Calu3 (cell line): Measurements from ENCODE around the gene APOC3. TPM values are rescaled to one million over a fixed set of nuclear protein-coding genes. Genes with fewer than 3 reads are reported as not detected.

Source experiments
- BruUV-seq: library from RNA; stranded (reverse); fragments of 400-500 nt; replicated peaks from 2 replicates; lab custom pipeline; 2021; lab: Mats Ljungman, UMichigan
- CTCF ChIA-PET: fragments of 300-600 bp; sonication (Branson Sonifier 250); formaldehyde crosslinking; loops from one replicate; lab custom pipeline; 2022; ENCODE audit warnings: antibody characterized with exemption; lab: Charles Lee
- DNase-seq: peaks from one replicate; pipeline ENCODE4 v3.0.0; 2022
- H3K27ac Mint-ChIP-seq: one replicate; pipeline ENCODE4 v1.8.0; 2022; ENCODE audit warnings: mixed read lengths; ENCODE audit not compliant: unreplicated experiment
- H3K27me3 Mint-ChIP-seq: one replicate; pipeline ENCODE4 v1.8.0; 2022; ENCODE audit warnings: mixed read lengths; ENCODE audit not compliant: unreplicated experiment
- H3K36me3 Mint-ChIP-seq: one replicate; pipeline ENCODE4 v1.8.0; 2022; ENCODE audit warnings: mild to moderate bottlenecking, moderate library complexity, mixed read lengths; ENCODE audit not compliant: insufficient read depth, unreplicated experiment
- H3K4me1 Mint-ChIP-seq: one replicate; pipeline ENCODE4 v1.8.0; 2022; ENCODE audit warnings: mild to moderate bottlenecking, low read depth, mixed read lengths; ENCODE audit not compliant: unreplicated experiment
- H3K4me3 Mint-ChIP-seq: one replicate; pipeline ENCODE4 v1.8.0; 2022; ENCODE audit warnings: mild to moderate bottlenecking, low read depth, moderate library complexity, mixed read lengths; ENCODE audit not compliant: unreplicated experiment
- H3K9me3 Mint-ChIP-seq: one replicate; pipeline ENCODE4 v1.8.0; 2022; ENCODE audit warnings: low read depth, mixed read lengths; ENCODE audit not compliant: unreplicated experiment
- CTCF ChIP-seq: fragments of 200-600 bp; IDR thresholded peaks from one replicate; pipeline ENCODE4 v1.8.0; 2022; ENCODE audit warnings: antibody characterized with exemption; ENCODE audit not compliant: unreplicated experiment
- intact Hi-C: fragments of 100-400 bp; cut with micrococcal nuclease; formaldehyde crosslinking; loops from one replicate; pipeline ENCODE4 v1.10.0; 2022; ENCODE audit not compliant: unreplicated experiment
- total RNA-seq: library from RNA; stranded (reverse); gene quantifications from 2 replicates; pipeline ENCODE4 v1.2.3, GENCODE V29; 2022

The APOC3 gene
- total RNA-seq, 1 experiment from 2014 or later = not detected

GRCh38 chr11:116825434-116825833 is 4.3 kb upstream of the APOC3 start:
- no TSS peak for BruUV-seq
- intact Hi-C loops = no loop called here
- Mint-ChIP-seq H3K27me3 (peaks cover 10% of the 10 kb centered on the region), H3K9me3 (no peaks in the 10 kb centered on the region), H3K4me3 (no peak overlapping the region), H3K4me1 (no peaks in the 10 kb centered on the region), H3K27ac (no peak overlapping the region), H3K36me3 (no peaks in the 10 kb centered on the region)
- CTCF ChIA-PET = interaction anchor here (0.7 kb wide), 1 partner anchor 114 kb away, joined by 3 read pairs; no protein-coding TSS in a partner anchor
- DNase-seq = no peak
- TF ChIP-seq CTCF = no peak

- intact Hi-C loops = no loop called here
- CTCF ChIA-PET = no interaction called here
- H3K4me3 Mint-ChIP-seq = no peak overlapping the region
- no peak overlapping the region for H3K27ac Mint-ChIP-seq
- no peak for TF ChIP-seq CTCF
- BruUV-seq = no TSS peak
- H3K4me1 Mint-ChIP-seq = no peaks in the 10 kb centered on the region
- H3K27me3 Mint-ChIP-seq = peaks cover 9% of the 10 kb centered on the region
- DNase-seq = no peak
- H3K36me3 Mint-ChIP-seq = no peaks in the 10 kb centered on the region
- H3K9me3 Mint-ChIP-seq = no peaks in the 10 kb centered on the region
Observed at GRCh38 chr11:116825854-116826750, 3.6 kb upstream of the APOC3 start.

GRCh38 chr11:116826751-116827431 is 2.8 kb upstream of the APOC3 start:
- intact Hi-C loops = no loop called here
- BruUV-seq = no TSS peak
- CTCF ChIA-PET = interaction anchor here (0.6 kb wide), 1 partner anchor 9 kb away, joined by 3 read pairs; no protein-coding TSS in a partner anchor

GRCh38 chr11:116827461-116827860 is 2.2 kb upstream of the APOC3 start:
- no peak for DNase-seq
- TF ChIP-seq CTCF = no peak
- intact Hi-C loops = no loop called here
- Mint-ChIP-seq H3K4me1 (no peaks in the 10 kb centered on the region), H3K36me3 (no peaks in the 10 kb centered on the region), H3K4me3 (no peak overlapping the region), H3K9me3 (no peaks in the 10 kb centered on the region), H3K27ac (no peak overlapping the region), H3K27me3 (no peaks in the 10 kb centered on the region)
- no TSS peak for BruUV-seq
- CTCF ChIA-PET = interaction anchor here (0.6 kb wide), 1 partner anchor 8 kb away, joined by 3 read pairs; no protein-coding TSS in a partner anchor

More at GRCh38 chr11:116826751-116827431, 2.8 kb upstream of the APOC3 start:
- DNase-seq = no peak
- no peaks in the 10 kb centered on the region for H3K36me3 Mint-ChIP-seq
- no peak for TF ChIP-seq CTCF
- H3K4me1 Mint-ChIP-seq = no peaks in the 10 kb centered on the region
- no peak overlapping the region for H3K4me3 Mint-ChIP-seq
- H3K27ac Mint-ChIP-seq = no peak overlapping the region
- no peaks in the 10 kb centered on the region for H3K9me3 Mint-ChIP-seq
- peaks cover under 1% of the 10 kb centered on the region for H3K27me3 Mint-ChIP-seq
